H1 (cell line): ENCODE results near the gene NECTIN2. TPM values are rescaled to one million over a fixed set of nuclear protein-coding genes. Genes with fewer than 3 reads are reported as not detected.
A peak's percentile ranks its signal among the peaks of the same experiment; 100 is the strongest.

Experiments used
- CTCF ChIA-PET: fragments of 300-600 bp; sonication (Branson Sonifier 250); formaldehyde crosslinking; loops from one replicate; lab custom pipeline; 2021; ENCODE audit not compliant: partially characterized antibody; lab: Charles Lee
- POLR2A ChIA-PET: fragments of 300-600 bp; sonication (Branson Sonifier 250); formaldehyde crosslinking; loops from one replicate; lab custom pipeline; 2021; ENCODE audit warnings: inconsistent platforms; ENCODE audit not compliant: partially characterized antibody; lab: Charles Lee
- DNase-seq, 2 experiments: peaks; one replicate each; pipeline versions ENCODE4 v3.0.0 to v3.0.0-alpha.2; 2010 to 2022; ENCODE audit warnings: low spot score in 2 of 2, low read depth in 1 of 2, mixed read lengths in 1 of 2
- FAIRE-seq: peaks from 2 replicates; lab custom pipeline; 2011; peaks lifted over from hg19 to GRCh38; lab: Jason Lieb, UNC
- H2AFZ ChIP-seq: 2 replicates; pipeline ENCODE4 v1.8.1; 2012; ENCODE audit warnings: low read length, inconsistent platforms
- H2AK5ac ChIP-seq: 2 replicates; pipeline ENCODE4 v1.6.1; 2013; ENCODE audit warnings: low read depth, low read length
- H2BK120ac ChIP-seq: replicated peaks from 2 replicates; pipeline ENCODE3; 2013; ENCODE audit warnings: low read depth, low read length, inconsistent platforms
- H2BK12ac ChIP-seq: 2 replicates; pipeline ENCODE4 v1.6.1; 2013; ENCODE audit warnings: low read depth, low read length
- H2BK15ac ChIP-seq: 2 replicates; pipeline ENCODE4 v1.6.1; 2013; ENCODE audit warnings: low read length
- H2BK20ac ChIP-seq: 2 replicates; pipeline ENCODE4 v1.6.1; 2013; ENCODE audit warnings: low read length
- H2BK5ac ChIP-seq: 2 replicates; pipeline ENCODE4 v1.6.1; 2013; ENCODE audit warnings: low read depth, low read length
- H3K14ac ChIP-seq: 2 replicates; pipeline ENCODE4 v1.6.1; 2013; ENCODE audit warnings: inconsistent platforms; ENCODE audit not compliant: insufficient read length
- H3K18ac ChIP-seq: 2 replicates; pipeline ENCODE4 v1.6.1; 2013; ENCODE audit warnings: low read length; ENCODE audit errors: extremely low read depth
- H3K23ac ChIP-seq: 2 replicates; pipeline ENCODE4 v1.6.1; 2013; ENCODE audit warnings: inconsistent platforms; ENCODE audit not compliant: insufficient read length
- H3K23me2 ChIP-seq: 2 replicates; pipeline ENCODE4 v1.6.1; 2013; ENCODE audit warnings: low read depth, low read length
- H3K27ac ChIP-seq: 2 replicates; pipeline ENCODE4 v1.6.1; 2011; ENCODE audit warnings: low read depth, low read length, inconsistent platforms
- H3K27me3 ChIP-seq, 4 experiments: replicated peaks in 1 of 4; 1 replicate in 1 of 4; 2 replicates in 3 of 4; pipeline versions ENCODE4 v1.6.1 to v1.8.1; 2011 to 2013; ENCODE audit warnings: low read length in 3 of 4, mild to moderate bottlenecking in 3 of 4, inconsistent platforms in 2 of 4, mixed read lengths in 2 of 4, moderate library complexity in 1 of 4; ENCODE audit not compliant: control insufficient read depth in 3 of 4, insufficient read depth in 3 of 4; ENCODE audit errors: extremely low read depth in 1 of 4
- H3K36me3 ChIP-seq, 4 experiments: 2 replicates each; pipeline versions ENCODE4 v1.6.1 to v1.8.1; 2011 to 2013; ENCODE audit warnings: mild to moderate bottlenecking in 4 of 4, low read length in 3 of 4, moderate library complexity in 2 of 4, control low read depth in 1 of 4, inconsistent platforms in 1 of 4; ENCODE audit not compliant: insufficient read depth in 4 of 4, control insufficient read depth in 2 of 4
- H3K4ac ChIP-seq: replicated peaks from 2 replicates; pipeline ENCODE3; 2013; ENCODE audit warnings: low read length, low read depth, mixed read lengths, inconsistent platforms; ENCODE audit not compliant: insufficient read length
- H3K4me1 ChIP-seq, 4 experiments: replicated peaks in 1 of 4; 1 replicate in 1 of 4; 2 replicates in 3 of 4; pipeline versions ENCODE4 v1.6.1 to v1.8.1; 2011 to 2013; ENCODE audit warnings: low read length in 3 of 4, inconsistent platforms in 2 of 4, mixed read lengths in 1 of 4; ENCODE audit not compliant: insufficient read depth in 4 of 4, control insufficient read depth in 3 of 4
- H3K4me2 ChIP-seq, 2 experiments: 2 replicates each; pipeline versions ENCODE4 v1.6.1 to v1.8.1; 2011 to 2013; ENCODE audit warnings: low read depth in 2 of 2, low read length in 2 of 2, control low read depth in 1 of 2, inconsistent platforms in 1 of 2, mild to moderate bottlenecking in 1 of 2; ENCODE audit not compliant: insufficient read depth in 1 of 2
- H3K4me3 ChIP-seq, 4 experiments: fragments of 200-600, 300-600 bp in 1 of 4; sonication (generic), shearing (Covaris generic), sonication (Bioruptor Twin) in 1 of 4; 2 replicates each; pipeline versions ENCODE4 v1.5.1 to v1.8.1; 2011 to 2016; ENCODE audit warnings: low read length in 4 of 4, low read depth in 3 of 4, control low read depth in 2 of 4, inconsistent platforms in 2 of 4, mild to moderate bottlenecking in 2 of 4, mixed read lengths in 1 of 4, moderate library complexity in 1 of 4; ENCODE audit not compliant: insufficient read depth in 2 of 4; ENCODE audit errors: extremely low read depth in 1 of 4
- H3K56ac ChIP-seq: replicated peaks from 2 replicates; pipeline ENCODE3; 2013; ENCODE audit warnings: low read depth, mild to moderate bottlenecking, mixed read lengths, low read length, inconsistent platforms; ENCODE audit not compliant: insufficient read length
- H3K79me1 ChIP-seq: 2 replicates; pipeline ENCODE4 v1.6.1; 2013; ENCODE audit warnings: low read depth, low read length, control low read depth
- H3K79me2 ChIP-seq, 2 experiments: 2 replicates each; pipeline versions ENCODE4 v1.6.1 to v1.8.1; 2012 to 2013; ENCODE audit warnings: low read length in 2 of 2, mild to moderate bottlenecking in 2 of 2, inconsistent platforms in 1 of 2; ENCODE audit not compliant: insufficient read depth in 2 of 2, control insufficient read depth in 1 of 2
- H3K9ac ChIP-seq, 4 experiments: replicated peaks in 1 of 4; 1 replicate in 1 of 4; 2 replicates in 3 of 4; pipeline versions ENCODE4 v1.6.1 to v1.8.1; 2011 to 2013; ENCODE audit warnings: low read depth in 3 of 4, low read length in 3 of 4, control low read depth in 2 of 4, mild to moderate bottlenecking in 2 of 4, moderate library complexity in 2 of 4, inconsistent platforms in 1 of 4; ENCODE audit errors: extremely low read depth in 1 of 4
- H3K9me3 ChIP-seq, 2 experiments: 2 replicates each; pipeline versions ENCODE4 v1.6.1 to v1.8.1; 2012 to 2013; ENCODE audit warnings: mild to moderate bottlenecking in 2 of 2, moderate library complexity in 2 of 2, control low read depth in 1 of 2, inconsistent platforms in 1 of 2, low read depth in 1 of 2, low read length in 1 of 2, mixed read lengths in 1 of 2; ENCODE audit not compliant: insufficient read depth in 2 of 2
- H4K20me1 ChIP-seq, 2 experiments: replicated peaks in 1 of 2; 2 replicates each; pipeline versions ENCODE3 to v1.8.1; 2011 to 2013; ENCODE audit warnings: inconsistent platforms in 2 of 2, low read length in 2 of 2, mild to moderate bottlenecking in 1 of 2; ENCODE audit not compliant: insufficient read depth in 2 of 2, control insufficient read depth in 1 of 2
- H4K5ac ChIP-seq: 2 replicates; pipeline ENCODE4 v1.6.1; 2013; ENCODE audit warnings: low read length, low read depth, mixed read lengths, inconsistent platforms; ENCODE audit not compliant: insufficient read length
- H4K8ac ChIP-seq: 2 replicates; pipeline ENCODE4 v1.8.0; 2013; ENCODE audit warnings: mild to moderate bottlenecking, moderate library complexity, low read length, inconsistent platforms; ENCODE audit not compliant: insufficient read depth; ENCODE audit errors: extremely low read depth
- H4K91ac ChIP-seq: replicated peaks from 2 replicates; pipeline ENCODE3; 2013; ENCODE audit warnings: low read length, mixed read lengths, inconsistent platforms; ENCODE audit not compliant: insufficient read length
- CBX5 ChIP-seq: fragments of 300-800, 300-1000 bp; sonication (generic); IDR thresholded peaks from 2 replicates; pipeline ENCODE4 v1.7.1; 2016; ENCODE audit warnings: antibody characterized with exemption, low read length, low read depth
- CREB1 ChIP-seq: IDR thresholded peaks from 2 replicates; pipeline ENCODE4 v1.6.1; 2012; ENCODE audit warnings: inconsistent platforms
- KDM4A ChIP-seq: IDR thresholded peaks from one replicate; pipeline ENCODE4 v1.7.1; 2012; ENCODE audit warnings: low read depth, mild to moderate bottlenecking, moderate library complexity, low read length, inconsistent platforms; ENCODE audit not compliant: severe bottlenecking
- POLR2AphosphoS5 ChIP-seq: IDR thresholded peaks from 2 replicates; pipeline ENCODE4 v1.6.1; 2011; ENCODE audit warnings: low read depth, low read length
- SIN3A ChIP-seq, 2 experiments: IDR thresholded peaks in 1 of 2; conservative IDR thresholded peaks in 1 of 2; 2 replicates each; pipeline ENCODE4 v1.6.1; 2011 to 2012; ENCODE audit warnings: low read length in 2 of 2, improper control_type of control experiment in 1 of 2, low read depth in 1 of 2, mild to moderate bottlenecking in 1 of 2
- TBP ChIP-seq: IDR thresholded peaks from 2 replicates; pipeline ENCODE4 v1.6.1; 2011; ENCODE audit warnings: low read depth, low read length, improper control_type of control experiment
- WGBS, 2 experiments: shearing (Covaris generic) in 1 of 2; methylation state at CpG; one replicate each; pipeline versions ENCODE4 v1.1.6 to v1.1.7; 2013 to 2015; ENCODE audit warnings: low lambda C conversion rate in 2 of 2, mixed read lengths in 2 of 2, inconsistent platforms in 1 of 2, low coverage in 1 of 2, missing lambda C conversion rate in 1 of 2; ENCODE audit not compliant: insufficient replicate concordance in 2 of 2, insufficient coverage in 1 of 2, insufficient read length in 1 of 2; ENCODE audit errors: extremely low coverage in 1 of 2, missing lambda C conversion rate in 1 of 2; 5-methylcytosine and 5-hydroxymethylcytosine counted together
- long read RNA-seq, 2 experiments: library from RNA in 1 of 2; library from capped mRNA in 1 of 2; stranded (forward); transcript quantifications; one replicate each; pipeline ENCODE4 v2.0.0, GENCODE V29; 2021; ENCODE audit warnings: inconsistent platforms in 1 of 2
- polyA minus RNA-seq, 3 experiments: library from RNA; depleted of rRNA, polyadenylated mRNA; stranded (reverse); fragments of >200 nt; gene quantifications; 1 replicate in 2 of 3; 2 replicates in 1 of 3; pipeline ENCODE4 v1.2.3, GENCODE V29; 2011
- polyA plus RNA-seq, 7 experiments: library from polyadenylated mRNA; depleted of rRNA in 3 of 7; stranded (reverse) in 5 of 7; unstranded in 2 of 7; fragments of >200 nt in 5 of 7; fragments of 200-250 nt in 2 of 7; gene quantifications; 1 replicate in 5 of 7; 2 replicates in 1 of 7; 4 replicates in 1 of 7; pipeline versions ENCODE4 v1.2.1 to v1.2.3, GENCODE V29; 2011 to 2013; ENCODE audit warnings: missing spikeins in 2 of 7, mixed read lengths in 2 of 7
- total RNA-seq: library from RNA; stranded (reverse); fragmentation: NEBNext Ultra II Directional; extraction: Animal tissue kit (Norgen Biotek cat#: 25700); gene quantifications from 2 replicates; pipeline ENCODE4 v1.2.1, GENCODE V29; 2021

NECTIN2 gene
- total RNA-seq: 181 and 184 TPM in 2 replicates
- 237 and 318 TPM in 2 replicates for polyA plus RNA-seq (2011; rRNA removed)
- polyA plus RNA-seq (2011; cell fraction: cytosol; rRNA removed): 172 TPM
- 179 TPM for polyA plus RNA-seq (2011; cell fraction: nucleus; rRNA removed)
- 178 to 211 TPM (median 195 TPM) in 4 replicates for polyA plus RNA-seq (2012, experiment 1 of 2)
- 296 TPM for polyA plus RNA-seq (2012, experiment 2 of 2)
- 279 TPM for polyA plus RNA-seq (2013, experiment 1 of 2)
- 320 TPM for polyA plus RNA-seq (2013, experiment 2 of 2)
- polyA minus RNA-seq (2011; rRNA and poly(A)+ RNA removed): 159 and 221 TPM in 2 replicates
- 128 TPM for polyA minus RNA-seq (2011; cell fraction: cytosol; rRNA and poly(A)+ RNA removed)
- 64.3 TPM for polyA minus RNA-seq (2011; cell fraction: nucleus; rRNA and poly(A)+ RNA removed)
- long read RNA-seq, experiment 1, transcript NECTIN2-201 (9 exons, 2,466 nt): major isoform, 39 of 150 reads
- long read RNA-seq, experiment 1, transcript NECTIN2-202 (6 exons, 2,112 nt): minor isoform, 15 of 150 reads
- long read RNA-seq, experiment 1, partial matches to known transcripts: 74 of 150 reads
- long read RNA-seq, experiment 1, other reads (novel, unspliced or antisense): 22 of 150 reads
- long read RNA-seq, experiment 2, partial matches to known transcripts: 6 of 13 reads
- long read RNA-seq, experiment 2, other reads (novel, unspliced or antisense): 7 of 13 reads

- Histone ChIP-seq H2AK5ac (0 out of 2 replicates have a peak within 1 kb of the TSS, but pooled peaks have one; percentile 65), H3K27me3 (peaks cover 0 to 2% (median 0%) of the 10 kb centered on the region in 4 experiments; a peak in 1 of 7 replicates), H2BK15ac (peak within 1 kb of the TSS; percentile 98), H3K4me3 (peak within 1 kb of the TSS; percentile 84 to 98 (median 92)), H2BK12ac (peak within 1 kb of the TSS; percentile 96), H3K9ac (peak within 1 kb of the TSS; percentile 83 to 99 (median 90)), H3K79me1 (peaks cover 9% of the 10 kb centered on the region; the same call in 1 of the 2 replicates), H3K18ac (peak within 1 kb of the TSS; percentile 99), H4K20me1 (peaks cover 12 to 18% of the 10 kb centered on the region in 2 experiments), H3K4me2 (peak within 1 kb of the TSS; percentile 95 to 97), H3K23ac (no peak within 1 kb of the TSS), H3K56ac (peak within 1 kb of the TSS; percentile 87), H2BK20ac (peak within 1 kb of the TSS; percentile 98), H3K9me3 (no peaks in the 10 kb centered on the region), H3K27ac (peak within 1 kb of the TSS; percentile 92), H3K79me2 (peaks cover 19 to 39% of the 10 kb centered on the region in 2 experiments), H3K4ac (peak within 1 kb of the TSS; percentile 58), H3K23me2 (peaks cover 18% of the 10 kb centered on the region), H2AFZ (peak within 1 kb of the TSS; percentile 92; the same call in 1 of the 2 replicates), H3K4me1 (peaks cover 14 to 22% (median 16%) of the 10 kb centered on the region in 4 experiments), H4K5ac (peak within 1 kb of the TSS; percentile 69), H2BK120ac (peak within 1 kb of the TSS; percentile 62), H3K14ac (no peak within 1 kb of the TSS), H4K8ac (peak within 1 kb of the TSS; percentile 76), H3K36me3 (no peaks in the 10 kb centered on the region), H4K91ac (peak within 1 kb of the TSS; percentile 75), H2BK5ac (peak within 1 kb of the TSS; percentile 93)
- FAIRE-seq: peak; percentile 94
- DNase-seq: peak; percentile 97 to 100
- CTCF ChIA-PET: interaction anchor here (0.6 to 1.9 kb wide), 26 partner anchors 10 to 167 kb away, joined by 3 to 19 read pairs (median 3); partner anchors contain the start of genes BCAM and CBLC
- POLR2A ChIA-PET: interaction anchor here (0.5 to 6.6 kb wide), 11 partner anchors 9 to 1565 kb away, joined by 3 to 65 read pairs (median 5); partner anchors contain the start of genes APOE, BCAM and TOMM40
- 2% methylated on average over 46 of the region's 67 CpGs; no CpG with 5 or more reads in 1 of the 2 experiments for WGBS, 2 experiments
- peak; percentile 65 for TF ChIP-seq TBP
- TF ChIP-seq POLR2AphosphoS5: peak; percentile 80
- TF ChIP-seq CREB1: peak; percentile 86
- no peak for TF ChIP-seq CBX5
- peak; percentile 30 for TF ChIP-seq KDM4A
- peak in 1 of 2 experiments; percentile 68; a peak in 2 of 4 replicates for TF ChIP-seq SIN3A (conservative IDR thresholded peaks at IDR 0.05 in 1 of 2, IDR thresholded peaks at IDR 0.05 in 1 of 2; ENCODE audit: low read depth in 1 of 2, low read length in 2 of 2)
These were observed at the start of gene NECTIN2 for GRCh38 chr19:44845612-44846454. Gene NECTIN2 (plus strand): TSS chr19:44846297. CDS start chr19:44846526, 229 bp downstream.
